Neural crest cell (in vitro differentiated cells): ENCODE measurements around the gene SMIM28. TPM values are rescaled to one million over a fixed set of nuclear protein-coding genes. Genes with fewer than 3 reads are reported as not detected.

Experiments used
- DNase-seq: peaks from one replicate; pipeline ENCODE4 v3.0.0; 2021; ENCODE audit warnings: low read depth, mixed read lengths, low spot score
- H3K27ac Mint-ChIP-seq: one replicate; pipeline ENCODE4 v1.8.0; 2021; ENCODE audit warnings: mild to moderate bottlenecking, mixed read lengths; ENCODE audit not compliant: unreplicated experiment
- H3K27me3 Mint-ChIP-seq: 2 replicates; pipeline ENCODE4 v1.8.0; 2021; ENCODE audit warnings: low read depth, mild to moderate bottlenecking, mixed read lengths
- H3K36me3 Mint-ChIP-seq: 2 replicates; pipeline ENCODE4 v1.8.0; 2021; ENCODE audit warnings: low read depth, mild to moderate bottlenecking, mixed read lengths
- H3K4me1 Mint-ChIP-seq: 2 replicates; pipeline ENCODE4 v1.8.0; 2021; ENCODE audit warnings: mixed read lengths
- H3K4me3 Mint-ChIP-seq: one replicate; pipeline ENCODE4 v1.8.0; 2021; ENCODE audit warnings: mild to moderate bottlenecking, mixed read lengths
- H3K9me3 Mint-ChIP-seq: 2 replicates; pipeline ENCODE4 v1.8.0; 2021; ENCODE audit warnings: mixed read lengths
- CTCF ChIP-seq: fragments of 200-600 bp; sonication (generic); conservative IDR thresholded peaks from 2 replicates; pipeline ENCODE4 v1.5.0; 2021; ENCODE audit warnings: antibody characterized with exemption, mild to moderate bottlenecking
- total RNA-seq: library from RNA; stranded (reverse); gene quantifications from 2 replicates; pipeline ENCODE4 v1.2.1, GENCODE V29; 2021

Gene SMIM28
- total RNA-seq, 1 donor from 2014 or later, result not detected

- Mint-ChIP-seq H3K27ac (no peak overlapping the region), H3K27me3 (no peaks in the 10 kb centered on the region), H3K36me3 (peaks cover 4% of the 10 kb centered on the region), H3K9me3 (no peaks in the 10 kb centered on the region), H3K4me1 (peaks cover 10% of the 10 kb centered on the region), H3K4me3 (no peak overlapping the region)
- no peak for DNase-seq
- TF ChIP-seq CTCF, result no peak
Measured at GRCh38 chr6:138429761-138430160, 52.1 kb downstream of the SMIM28 start.

GRCh38 chr6:138430361-138431145 is 52.8 kb downstream of the SMIM28 start:
- TF ChIP-seq CTCF, result no peak
- Mint-ChIP-seq H3K27me3 (no peaks in the 10 kb centered on the region), H3K4me1 (peaks cover 10% of the 10 kb centered on the region), H3K27ac (no peak overlapping the region), H3K9me3 (no peaks in the 10 kb centered on the region), H3K4me3 (no peak overlapping the region), H3K36me3 (peaks cover 1% of the 10 kb centered on the region)
- no peak for DNase-seq

- no peaks in the 10 kb centered on the region for H3K9me3 Mint-ChIP-seq
- H3K27ac Mint-ChIP-seq, result peak overlapping the region; percentile 19
- H3K4me3 Mint-ChIP-seq, result no peak overlapping the region
- TF ChIP-seq CTCF, result no peak
- H3K36me3 Mint-ChIP-seq, result peaks cover 5% of the 10 kb centered on the region
- no peak for DNase-seq
- H3K27me3 Mint-ChIP-seq, result no peaks in the 10 kb centered on the region
- H3K4me1 Mint-ChIP-seq, result peaks cover 10% of the 10 kb centered on the region
Measured at GRCh38 chr6:138431256-138432062, 53.8 kb downstream of the SMIM28 start.

- H3K27ac Mint-ChIP-seq, result no peak overlapping the region
- DNase-seq, result no peak
- H3K36me3 Mint-ChIP-seq, result peaks cover 5% of the 10 kb centered on the region
- H3K4me1 Mint-ChIP-seq, result peaks cover 10% of the 10 kb centered on the region
- no peak for TF ChIP-seq CTCF
- H3K27me3 Mint-ChIP-seq, result no peaks in the 10 kb centered on the region
- H3K4me3 Mint-ChIP-seq, result no peak overlapping the region
- H3K9me3 Mint-ChIP-seq, result no peaks in the 10 kb centered on the region
Measured at GRCh38 chr6:138432063-138432356, 54.3 kb downstream of the SMIM28 start.

Other genes starting within 250 kb of the SMIM28 start
- gene ARFGEF3, start 216.0 kb upstream of the SMIM28 start, total RNA-seq, result 0.23 and 0.30 TPM in 2 replicates
- not detected in 2 replicates for gene PBOV1, start 159.4 kb upstream of the SMIM28 start, total RNA-seq
- gene HEBP2, start 26.3 kb downstream of the SMIM28 start, total RNA-seq, result 26.5 and 31.5 TPM in 2 replicates
- 54.7 and 56.6 TPM in 2 replicates for gene NHSL1, start 121.6 kb downstream of the SMIM28 start, total RNA-seq